ENCODE measurements around the gene IL1RL1.

DNA sequence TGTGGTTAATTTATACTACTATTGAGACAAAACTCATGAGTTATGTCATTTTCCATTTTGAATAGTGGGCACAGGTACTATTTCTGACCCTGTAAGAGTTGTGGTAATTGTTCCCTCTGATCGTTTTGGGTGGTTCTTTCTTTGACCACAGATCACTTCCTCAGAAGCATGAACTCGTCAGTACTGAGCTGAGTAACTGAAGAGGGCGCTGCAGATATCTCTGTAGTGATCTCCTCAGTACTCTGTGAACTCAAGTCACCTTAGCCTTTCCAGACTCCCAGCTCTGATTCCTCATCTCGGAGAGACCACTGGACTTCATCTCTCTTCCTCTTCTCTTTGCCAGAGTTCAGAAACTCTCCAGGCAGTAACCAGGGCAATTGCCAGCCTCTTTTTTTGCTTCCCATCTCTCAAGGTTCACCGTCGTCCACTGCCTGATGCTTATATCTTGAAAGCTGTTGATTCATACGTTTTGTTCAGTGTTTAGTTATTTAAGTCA is 9.4 kb upstream of the IL1RL1 start:
- TF ChIP-seq, protein P1, sequence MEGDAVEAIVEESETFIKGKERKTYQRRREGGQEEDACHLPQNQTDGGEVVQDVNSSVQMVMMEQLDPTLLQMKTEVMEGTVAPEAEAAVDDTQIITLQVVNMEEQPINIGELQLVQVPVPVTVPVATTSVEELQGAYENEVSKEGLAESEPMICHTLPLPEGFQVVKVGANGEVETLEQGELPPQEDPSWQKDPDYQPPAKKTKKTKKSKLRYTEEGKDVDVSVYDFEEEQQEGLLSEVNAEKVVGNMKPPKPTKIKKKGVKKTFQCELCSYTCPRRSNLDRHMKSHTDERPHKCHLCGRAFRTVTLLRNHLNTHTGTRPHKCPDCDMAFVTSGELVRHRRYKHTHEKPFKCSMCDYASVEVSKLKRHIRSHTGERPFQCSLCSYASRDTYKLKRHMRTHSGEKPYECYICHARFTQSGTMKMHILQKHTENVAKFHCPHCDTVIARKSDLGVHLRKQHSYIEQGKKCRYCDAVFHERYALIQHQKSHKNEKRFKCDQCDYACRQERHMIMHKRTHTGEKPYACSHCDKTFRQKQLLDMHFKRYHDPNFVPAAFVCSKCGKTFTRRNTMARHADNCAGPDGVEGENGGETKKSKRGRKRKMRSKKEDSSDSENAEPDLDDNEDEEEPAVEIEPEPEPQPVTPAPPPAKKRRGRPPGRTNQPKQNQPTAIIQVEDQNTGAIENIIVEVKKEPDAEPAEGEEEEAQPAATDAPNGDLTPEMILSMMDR (IDR thresholded peaks at IDR 0.05; ENCODE audit: low read length), result peak; percentile 38
- no peak for TF ChIP-seq EZH2 (IDR thresholded peaks at IDR 0.05; ENCODE audit: borderline replicate concordance, low read length)

All from OCI-LY1 (cell line).